NCI-H345 treated with DMSO at 0.1 percent for 48 hours (cell line): ENCODE data around the gene GFOD1.
"Not testable (repeated sequence)": the region's sequence is repeated elsewhere in the genome, so short reads cannot be mapped to it uniquely, and the experiment has no call there.

Experiments
- DNase-seq: peaks from one replicate; lab custom pipeline; 2025; ENCODE audit not compliant: unreplicated experiment; lab: John Stamatoyannopoulos, UW

GFOD1 gene

DNA sequence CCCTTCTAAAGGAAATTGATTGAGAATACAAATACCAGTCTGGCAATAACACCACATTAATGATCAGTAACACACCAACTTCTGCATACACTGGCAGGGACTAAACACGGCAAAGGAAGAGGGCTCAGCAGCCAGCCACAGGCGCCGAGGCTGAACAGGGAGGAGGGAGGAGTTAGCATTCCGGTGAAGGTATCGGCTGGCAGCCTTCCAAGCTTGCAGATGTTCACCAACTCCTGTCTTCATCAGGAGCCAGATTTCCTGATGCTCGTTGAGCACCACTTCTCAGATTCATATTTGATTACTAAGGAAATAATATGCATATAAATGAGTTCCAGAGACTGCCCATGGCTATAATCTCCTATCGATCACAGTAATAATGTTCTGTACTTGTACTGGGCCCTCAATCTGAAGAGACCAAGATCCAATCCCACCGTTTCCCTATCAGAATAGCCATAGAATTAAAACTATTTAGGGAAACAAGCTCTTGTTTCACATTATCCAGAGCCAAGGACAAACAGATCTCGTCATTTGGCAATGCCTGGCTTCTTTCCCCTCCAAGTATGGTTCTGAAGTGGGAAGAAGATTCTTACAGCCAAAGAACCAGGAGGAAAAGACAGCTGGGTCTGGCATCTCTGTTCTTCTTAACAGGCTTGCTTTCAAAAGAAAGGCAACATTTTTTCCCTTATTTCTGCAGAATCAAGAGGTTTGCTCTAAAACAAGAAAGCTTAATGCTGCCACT, 42.2 kb downstream of the GFOD1 start:
- DNase-seq: peak; percentile 36

DNA sequence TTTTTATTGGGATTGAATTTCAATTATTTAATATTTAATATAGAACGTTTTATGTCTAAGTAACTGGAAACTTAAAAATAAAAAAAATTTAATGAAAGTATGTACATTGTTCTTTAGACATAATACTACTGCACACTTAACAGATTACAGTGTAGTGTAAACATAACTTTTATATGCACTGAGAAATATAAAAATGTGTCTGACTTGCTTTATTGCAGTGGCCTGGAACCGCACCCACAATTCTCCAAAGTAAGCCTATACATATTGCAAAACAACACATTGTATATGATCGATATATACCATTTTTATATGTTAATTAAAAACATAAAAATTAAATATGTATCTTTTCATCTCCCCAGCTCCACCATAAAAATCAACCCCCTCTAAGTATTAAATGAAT, 42.8 kb downstream of the GFOD1 start:
- no peak for DNase-seq

- DNase-seq: not testable (repeated sequence)
These were observed 43.4 kb downstream of the GFOD1 start for GRCh38 chr6:13443978-13444377.

DNA sequence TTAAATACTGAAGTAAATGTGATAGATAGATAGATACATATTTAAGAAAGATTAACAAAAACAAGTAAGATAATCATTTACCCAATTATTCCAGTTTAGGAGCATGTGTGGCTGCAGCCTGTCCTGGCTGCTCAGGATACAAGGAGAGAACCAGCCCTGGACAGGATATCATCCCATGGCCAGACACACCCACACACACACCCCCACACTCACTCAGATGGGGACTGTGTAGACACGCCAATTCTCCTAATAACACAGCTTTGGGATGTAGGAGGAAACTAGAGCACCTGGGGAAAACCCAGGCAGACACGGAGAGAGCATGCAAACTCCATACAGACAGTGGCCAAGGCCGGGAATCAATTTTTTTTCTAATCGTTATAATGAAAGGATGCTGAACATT, 45.6 kb downstream of the GFOD1 start:
- no peak for DNase-seq

DNA sequence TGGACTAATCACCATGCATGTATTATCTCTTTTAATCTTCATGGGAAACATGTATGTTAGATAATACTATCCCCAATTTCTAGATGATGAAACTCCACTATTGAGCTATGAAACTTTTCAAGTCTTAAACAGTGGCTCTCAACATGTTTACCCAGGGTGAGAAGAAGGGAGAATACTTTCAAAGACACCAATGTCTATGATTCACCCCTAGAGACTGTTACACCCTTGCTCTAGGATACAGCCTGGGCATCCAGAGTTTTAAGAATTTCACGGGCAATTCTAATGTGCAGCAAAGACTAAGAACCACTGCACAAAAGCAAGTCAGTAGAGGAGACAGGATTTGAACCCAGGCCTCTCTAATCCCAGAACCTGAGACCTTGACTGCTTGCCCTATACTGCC, 47.8 kb downstream of the GFOD1 start:
- no peak for DNase-seq

GRCh38 chr6:13438126-13438525, 49.3 kb downstream of the GFOD1 start:
- DNase-seq: no peak

GRCh38 chr6:13437218-13437996, 50.0 kb downstream of the GFOD1 start:
- no peak for DNase-seq

DNA sequence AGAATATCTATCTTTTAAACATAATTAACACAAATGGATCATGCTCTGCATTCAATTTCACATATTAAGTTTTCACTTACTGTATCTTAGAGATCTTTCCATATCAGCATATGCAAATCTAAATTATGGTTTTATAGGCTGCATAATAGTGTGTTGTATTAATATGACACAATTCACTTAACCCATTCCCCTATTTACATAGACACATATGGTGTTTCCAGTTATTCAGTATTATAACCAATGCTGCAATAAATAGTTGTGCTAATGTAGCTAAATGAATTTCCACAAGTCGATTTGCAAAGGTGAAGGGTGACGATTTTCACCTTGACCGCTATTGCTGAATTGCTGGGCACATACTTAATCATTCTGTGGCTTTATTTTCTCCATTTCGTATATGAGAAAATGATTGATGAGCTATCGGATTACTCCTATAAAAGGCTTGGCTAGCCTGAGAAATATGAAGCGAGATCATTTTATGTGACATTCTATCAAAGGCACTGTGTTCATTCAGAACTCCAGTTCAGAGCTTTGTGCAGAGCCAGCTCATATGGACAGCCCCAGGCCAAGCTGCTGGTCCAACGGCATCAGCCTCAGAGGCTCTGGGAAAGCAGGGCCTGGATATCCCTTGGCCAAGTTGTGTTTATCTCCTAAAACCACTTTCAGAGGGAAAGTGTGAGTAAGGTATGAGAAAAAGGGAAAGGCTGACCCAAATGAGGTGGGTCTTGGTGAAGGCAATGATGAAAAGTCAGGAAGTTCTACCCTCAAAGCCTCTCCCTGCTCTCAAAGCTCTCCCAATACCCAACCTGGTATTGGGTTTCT, 50.8 kb downstream of the GFOD1 start:
- DNase-seq: no peak

GRCh38 chr6:13435477-13436246, 51.7 kb downstream of the GFOD1 start:
- no peak for DNase-seq

GRCh38 chr6:13434777-13435176, 52.6 kb downstream of the GFOD1 start:
- no peak for DNase-seq

DNA sequence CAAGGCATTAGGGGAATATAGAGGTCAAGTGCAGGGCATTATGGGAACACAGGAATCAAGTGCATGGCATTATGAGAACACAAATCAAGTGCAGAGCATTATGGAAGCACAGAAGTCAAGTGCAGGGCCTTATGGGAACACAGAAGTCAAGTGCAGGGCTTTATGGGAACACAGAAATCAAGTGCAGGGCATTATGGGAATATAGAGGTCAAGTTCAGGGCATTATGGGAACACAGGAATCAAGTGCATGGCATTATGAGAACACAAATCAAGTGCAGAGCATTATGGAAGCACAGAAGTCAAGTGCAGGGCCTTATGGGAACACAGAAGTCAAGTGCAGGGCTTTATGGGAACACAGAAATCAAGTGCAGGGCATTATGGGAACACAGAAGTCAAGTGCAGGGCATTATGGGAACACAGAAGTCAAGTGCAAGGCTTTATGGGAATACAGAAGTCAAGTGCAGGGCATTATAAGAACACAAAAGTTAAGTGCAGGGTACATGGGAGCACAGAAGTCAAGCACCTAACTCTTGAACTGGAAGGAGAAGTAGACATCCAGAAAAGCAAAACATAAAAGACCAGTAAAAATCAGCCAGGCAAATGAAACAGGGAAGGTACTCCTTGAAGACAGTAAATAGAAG, 53.1 kb downstream of the GFOD1 start:
- not testable (repeated sequence) for DNase-seq

GRCh38 chr6:13433709-13434121, 53.7 kb downstream of the GFOD1 start:
- DNase-seq: no peak

DNA sequence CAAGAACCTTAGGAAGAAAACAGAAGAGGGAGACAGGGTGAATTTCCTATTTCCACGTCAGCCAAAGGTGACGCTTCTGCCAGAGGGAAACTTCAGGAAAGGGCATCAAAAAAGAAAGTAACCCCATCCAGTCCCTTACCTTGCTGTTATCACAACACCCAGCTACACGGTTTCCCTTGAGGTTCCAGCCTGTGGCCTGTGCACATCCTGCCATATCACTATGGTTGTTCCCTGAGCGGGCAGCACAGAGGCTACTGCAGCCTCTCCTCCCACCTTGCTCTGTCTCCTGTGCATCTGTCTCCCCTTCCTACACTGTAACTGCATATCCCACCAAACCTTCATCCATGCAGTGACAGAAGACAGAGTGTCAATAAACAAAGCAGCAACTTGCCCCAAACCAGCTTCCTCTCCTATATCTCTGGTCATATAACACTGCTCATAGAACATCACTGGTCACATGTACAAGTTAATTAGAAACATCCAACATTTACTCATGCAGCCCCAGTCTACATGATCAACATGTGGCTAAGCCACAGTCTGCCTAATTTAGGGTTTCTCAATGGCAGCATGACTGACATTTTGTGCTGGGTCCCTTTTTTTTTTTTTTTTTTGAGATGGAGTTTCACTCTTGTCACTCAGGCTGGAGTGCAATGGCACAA, 54.7 kb downstream of the GFOD1 start:
- DNase-seq: no peak

DNA sequence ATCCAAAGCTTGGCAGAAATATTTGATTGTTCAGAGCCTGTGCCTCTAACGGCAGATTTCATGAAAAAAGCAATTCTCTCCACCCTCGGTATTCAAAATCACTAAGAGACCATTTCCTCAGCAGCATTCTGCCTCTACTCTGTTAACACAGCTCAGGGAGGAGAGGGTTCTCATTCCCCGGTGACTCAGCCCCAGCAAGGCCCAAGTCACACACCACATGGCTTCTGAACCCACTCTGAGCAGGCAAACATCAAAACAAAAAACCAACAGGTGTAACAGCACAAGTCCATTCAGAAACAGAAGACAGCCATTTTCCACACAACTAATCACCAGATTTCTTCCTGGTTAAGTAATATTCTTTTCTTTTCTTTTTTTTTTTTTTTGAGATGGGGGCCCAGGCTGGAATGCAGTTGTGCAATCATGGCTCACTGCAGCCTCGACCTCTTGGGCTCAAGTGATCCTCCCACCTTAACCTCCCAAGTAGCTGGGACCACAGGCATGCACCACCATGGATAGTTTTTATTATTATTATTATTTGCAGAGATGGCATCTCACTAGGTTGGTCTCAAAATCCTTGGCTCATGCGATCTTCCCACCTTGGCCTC, 55.4 kb downstream of the GFOD1 start:
- no peak for DNase-seq

DNA sequence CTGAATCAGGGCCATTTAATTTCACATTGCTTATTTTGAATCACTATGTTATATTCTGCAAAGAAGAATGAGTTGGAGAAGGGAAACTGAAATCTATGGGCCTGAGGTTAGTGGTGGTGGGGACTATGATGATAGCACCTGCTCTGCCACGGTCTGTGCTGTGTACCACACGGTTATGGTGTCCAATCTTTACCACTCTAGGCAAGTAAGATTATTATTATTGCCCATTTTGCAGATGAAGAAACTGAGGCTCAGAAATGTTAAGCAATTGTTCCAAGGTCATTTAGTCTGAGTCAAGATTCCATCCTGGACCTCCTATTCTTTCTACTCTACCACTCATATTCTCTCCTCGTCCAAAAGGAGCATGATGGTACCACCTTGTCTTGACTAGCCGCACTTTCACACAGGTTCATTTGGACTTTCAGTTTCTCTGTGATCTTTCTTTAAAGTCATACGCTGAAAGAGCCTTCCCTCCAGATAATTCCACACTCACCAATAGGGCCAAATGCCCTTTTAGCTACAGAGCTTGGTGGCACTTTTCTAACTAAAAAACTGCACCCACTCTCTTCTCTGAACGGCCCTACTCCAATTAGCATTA, 56.2 kb downstream of the GFOD1 start:
- DNase-seq: no peak

- no peak for DNase-seq
These were observed 58.0 kb downstream of the GFOD1 start for GRCh38 chr6:13429406-13429753.

DNA sequence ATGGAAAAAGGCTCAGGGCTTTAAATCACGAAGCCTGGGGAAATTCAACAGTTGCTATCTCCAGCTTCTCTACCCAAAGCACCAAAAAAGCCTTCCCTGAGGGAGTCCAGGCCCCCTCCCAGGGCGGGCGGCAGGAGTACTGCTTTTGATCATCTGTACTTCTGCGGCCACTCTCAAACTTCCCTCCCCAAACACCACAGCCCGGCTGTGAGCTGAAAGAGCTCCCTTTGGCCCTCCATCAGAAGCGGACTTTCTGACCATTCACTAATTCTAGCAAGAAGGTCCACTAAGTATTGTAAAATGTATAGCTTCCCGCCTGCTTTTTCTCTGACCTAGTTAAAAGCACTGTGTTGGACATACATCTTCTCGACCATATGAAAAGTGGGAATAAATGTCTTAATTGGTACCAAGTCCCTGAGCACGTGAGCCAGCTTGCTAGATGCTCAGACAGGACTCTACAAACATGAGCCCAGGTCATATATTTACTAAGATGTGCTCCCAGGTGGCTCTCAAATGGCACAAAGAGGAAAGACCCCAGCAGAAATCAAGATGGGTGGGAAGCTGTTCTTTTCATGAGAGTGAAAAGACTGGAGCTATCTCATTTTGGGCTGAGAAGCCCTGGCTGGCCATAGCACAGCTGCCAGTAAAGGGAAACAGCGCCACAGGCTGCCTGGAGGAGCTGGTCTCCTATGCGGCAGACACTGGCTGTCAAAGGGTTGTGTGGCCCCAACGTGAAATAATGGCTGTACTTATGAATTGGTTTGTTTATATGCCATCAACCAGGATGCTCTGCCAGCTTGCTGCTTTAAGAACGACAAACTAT, 58.6 kb downstream of the GFOD1 start:
- no peak for DNase-seq

DNA sequence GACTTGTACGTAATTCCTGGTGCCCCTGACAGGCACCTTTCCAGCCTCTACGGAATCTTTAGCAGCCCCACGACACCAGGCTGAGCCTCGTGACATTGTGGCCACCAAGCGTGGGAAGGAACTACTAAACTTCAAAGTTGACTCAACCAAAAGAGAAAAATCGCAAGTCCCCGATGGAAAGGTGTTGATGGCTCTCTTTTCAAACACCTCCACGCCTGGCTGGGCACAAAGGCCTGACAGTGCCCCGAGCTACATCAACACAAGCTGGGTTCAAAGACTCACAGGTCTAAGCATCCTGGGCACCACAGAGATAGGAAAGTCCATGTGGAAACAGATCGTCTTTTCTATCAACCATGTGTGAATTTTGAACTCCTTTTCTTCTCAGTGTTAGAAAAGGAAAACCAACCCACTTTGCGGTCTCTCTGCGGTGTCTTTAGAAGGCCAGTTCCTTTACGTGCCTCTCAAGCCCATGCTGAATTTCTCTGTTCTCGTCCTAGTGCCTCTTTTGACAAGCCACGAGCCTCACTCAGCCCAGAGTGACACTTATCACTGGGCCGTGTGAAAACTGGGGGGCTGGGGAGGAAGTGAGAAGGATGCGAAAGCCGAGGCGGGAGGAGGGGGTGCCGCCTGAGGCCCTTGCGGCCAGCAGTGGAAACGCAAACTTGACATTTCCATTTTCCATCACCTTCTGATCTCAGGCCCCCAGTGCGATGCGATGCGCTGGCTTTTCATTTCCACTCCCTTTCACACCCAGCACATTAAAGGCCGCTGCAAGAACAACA, 59.4 kb downstream of the GFOD1 start:
- no peak for DNase-seq
